Prostate gland (tissue), 2 donors: ENCODE results near the gene KRTAP12-1. TPM values are rescaled to one million over a fixed set of nuclear protein-coding genes. Genes with fewer than 3 reads are reported as not detected.

Experiments used
- DNase-seq: peaks from one replicate; pipeline ENCODE4 v3.0.0-alpha.2; 2019; ENCODE audit warnings: low spot score
- H3K27ac ChIP-seq, 2 donors: fragments of 200-600 bp; sonication (generic); 2 replicates each; pipeline ENCODE4 v1.5.1; 2017 to 2019
- H3K27me3 ChIP-seq: fragments of 200-600 bp; sonication (generic); replicated peaks from 2 replicates; pipeline ENCODE4 v1.5.1; 2019; ENCODE audit not compliant: insufficient read depth
- H3K36me3 ChIP-seq, 2 donors: fragments of 200-600 bp; sonication (generic); 1 replicate in 1 of 2; 2 replicates in 1 of 2; pipeline versions ENCODE4 v1.5.1 to v1.8.1; 2017 to 2019
- H3K4me1 ChIP-seq: fragments of 200-600 bp; sonication (generic); replicated peaks from 2 replicates; pipeline ENCODE4 v1.5.1; 2019
- H3K4me3 ChIP-seq, 2 donors: fragments of 200-600 bp; sonication (generic); 2 replicates each; pipeline ENCODE4 v1.5.1; 2017 to 2019
- H3K9me3 ChIP-seq: fragments of 200-600 bp; sonication (generic); 2 replicates; pipeline ENCODE4 v1.5.1; 2017
- CTCF ChIP-seq, 4 experiments: fragments of 200-600 bp in 2 of 4; fragments of 450-650 bp in 2 of 4; sonication (generic) in 2 of 4; IDR thresholded peaks; 1 replicate in 3 of 4; 2 replicates in 1 of 4; pipeline ENCODE4 v1.5.1; 2016 to 2019; ENCODE audit warnings: antibody characterized with exemption in 4 of 4, mild to moderate bottlenecking in 2 of 4, moderate library complexity in 2 of 4
- POLR2A ChIP-seq: fragments of 450-650 bp; IDR thresholded peaks from one replicate; pipeline ENCODE4 v1.6.1; 2016; ENCODE audit warnings: antibody characterized with exemption, mild to moderate bottlenecking
- POLR2AphosphoS5 ChIP-seq: sonication (generic); formaldehyde crosslinking; IDR thresholded peaks from one replicate; pipeline ENCODE4 v1.6.1; 2017; ENCODE audit warnings: antibody characterized with exemption
- WGBS: methylation state at CpG from one replicate; pipeline ENCODE4 v1.1.5; 2018; 5-methylcytosine and 5-hydroxymethylcytosine counted together
- intact Hi-C: fragments of 100-400 bp; cut with DNase I; formaldehyde crosslinking; loops from one replicate; pipeline ENCODE4 v1.14.2; 2022
- total RNA-seq, 2 donors: library from RNA; depleted of rRNA; stranded (reverse); fragments of >200 nt; gene quantifications; one replicate each; pipeline ENCODE4 v1.1.0, GENCODE V29; 2016

The KRTAP12-1 gene
- total RNA-seq, 2 donors from 2014 or later = not detected

DNA sequence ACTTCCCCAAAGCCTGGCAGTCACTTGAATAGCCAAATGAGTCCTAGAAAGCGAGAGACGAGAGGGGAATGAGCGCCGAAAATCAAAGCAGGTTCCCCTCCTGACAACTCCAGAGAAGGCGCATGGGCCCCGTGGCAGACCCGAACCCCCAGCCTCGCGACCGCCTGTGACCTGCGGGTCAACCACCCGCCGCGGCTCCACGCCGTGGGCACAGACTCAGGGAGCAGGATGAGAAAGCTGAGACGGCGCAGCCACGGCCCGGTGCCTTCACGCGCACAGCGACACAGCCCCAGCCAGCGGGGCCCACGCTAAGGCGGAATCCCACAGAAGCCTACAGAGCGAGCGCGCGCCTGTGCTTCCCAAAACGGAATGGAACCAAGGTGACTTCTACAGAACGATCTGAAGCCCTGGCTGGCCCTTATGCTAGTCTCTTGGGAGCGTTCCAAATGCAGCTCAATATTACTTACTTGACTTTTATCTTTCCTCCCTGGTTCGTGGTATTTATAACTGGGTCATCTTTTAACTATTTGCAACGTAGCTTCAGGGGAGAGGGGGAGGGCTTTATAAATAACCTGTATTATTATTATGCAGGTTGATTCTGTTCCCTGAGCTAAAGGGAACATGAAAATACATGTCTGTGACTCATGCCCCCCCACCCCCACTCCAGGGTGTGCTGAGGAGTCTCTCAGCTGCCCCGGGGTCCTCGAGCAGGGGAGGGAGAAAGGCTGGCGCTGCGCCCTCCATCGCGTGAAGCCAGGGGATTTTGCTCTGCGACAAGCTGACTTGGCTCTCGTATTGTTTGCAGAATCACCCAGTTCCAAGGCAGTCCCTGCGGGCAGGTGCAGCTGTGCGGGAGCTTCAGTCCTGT lies 27.7 kb upstream of the KRTAP12-1 start:
- no peak for TF ChIP-seq CTCF (IDR thresholded peaks at IDR 0.05)
- TF ChIP-seq POLR2AphosphoS5 = no peak
- no peak for TF ChIP-seq POLR2A
- Histone ChIP-seq H3K27me3 (peaks cover 45% of the 10 kb centered on the region), H3K9me3 (no peaks in the 10 kb centered on the region), H3K4me1 (no peaks in the 10 kb centered on the region), H3K27ac (no peak overlapping the region), H3K36me3 (no peaks in the 10 kb centered on the region), H3K4me3 (no peak overlapping the region)
- DNase-seq = no peak
- intact Hi-C loops = no loop called here
- 1% methylated on average over 44 of the region's 45 CpGs for WGBS

DNA sequence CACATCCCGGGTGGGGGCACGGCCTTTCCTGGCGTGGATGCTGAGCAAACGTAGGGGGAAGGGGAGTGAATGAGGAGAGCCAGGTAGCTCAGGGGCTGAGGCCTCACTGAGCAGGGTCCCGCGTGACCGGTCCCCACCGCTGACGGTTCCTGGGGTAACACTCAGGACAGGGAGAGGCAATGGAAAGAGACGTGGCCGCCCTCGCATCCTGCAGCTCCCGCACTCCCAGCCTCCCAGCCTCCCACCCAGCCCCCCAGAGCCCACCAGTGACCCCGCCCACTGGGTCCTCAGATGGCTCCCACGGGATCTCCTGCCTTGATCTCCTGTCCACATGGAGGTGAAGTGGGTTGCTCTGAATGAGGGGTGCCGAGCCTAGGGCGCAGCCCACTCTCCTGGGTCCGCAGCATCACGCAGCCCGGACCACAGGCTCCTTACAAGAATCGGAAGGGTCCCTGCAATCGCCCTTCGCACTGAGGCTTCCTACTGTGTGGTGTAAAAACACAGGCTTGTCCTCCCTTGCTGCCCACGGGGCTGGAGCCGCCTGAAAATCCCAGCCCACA lies 27.0 kb upstream of the KRTAP12-1 start:
- Histone ChIP-seq H3K4me3 (no peak overlapping the region), H3K27ac (no peak overlapping the region), H3K4me1 (no peaks in the 10 kb centered on the region), H3K36me3 (no peaks in the 10 kb centered on the region), H3K9me3 (no peaks in the 10 kb centered on the region), H3K27me3 (peaks cover 44% of the 10 kb centered on the region)
- DNase-seq = no peak
- WGBS = 7% methylated on average over 25 of the region's 25 CpGs
- intact Hi-C loops = no loop called here
- TF ChIP-seq POLR2AphosphoS5 (no peak), POLR2A (no peak), CTCF (IDR thresholded peaks at IDR 0.05) (no peak)

GRCh38 chr21:44708213-44708865 lies 26.4 kb upstream of the KRTAP12-1 start:
- DNase-seq = no peak
- no peak for TF ChIP-seq POLR2AphosphoS5
- TF ChIP-seq POLR2A = no peak
- no peak for TF ChIP-seq CTCF (IDR thresholded peaks at IDR 0.05)
- no peak overlapping the region for H3K27ac ChIP-seq
- H3K36me3 ChIP-seq = no peaks in the 10 kb centered on the region
- H3K9me3 ChIP-seq = no peaks in the 10 kb centered on the region
- WGBS = 16% methylated on average over 13 of the region's 13 CpGs
- H3K4me3 ChIP-seq = no peak overlapping the region
- H3K4me1 ChIP-seq = no peaks in the 10 kb centered on the region
- intact Hi-C loops = no loop called here
- H3K27me3 ChIP-seq = peaks cover 40% of the 10 kb centered on the region

DNA sequence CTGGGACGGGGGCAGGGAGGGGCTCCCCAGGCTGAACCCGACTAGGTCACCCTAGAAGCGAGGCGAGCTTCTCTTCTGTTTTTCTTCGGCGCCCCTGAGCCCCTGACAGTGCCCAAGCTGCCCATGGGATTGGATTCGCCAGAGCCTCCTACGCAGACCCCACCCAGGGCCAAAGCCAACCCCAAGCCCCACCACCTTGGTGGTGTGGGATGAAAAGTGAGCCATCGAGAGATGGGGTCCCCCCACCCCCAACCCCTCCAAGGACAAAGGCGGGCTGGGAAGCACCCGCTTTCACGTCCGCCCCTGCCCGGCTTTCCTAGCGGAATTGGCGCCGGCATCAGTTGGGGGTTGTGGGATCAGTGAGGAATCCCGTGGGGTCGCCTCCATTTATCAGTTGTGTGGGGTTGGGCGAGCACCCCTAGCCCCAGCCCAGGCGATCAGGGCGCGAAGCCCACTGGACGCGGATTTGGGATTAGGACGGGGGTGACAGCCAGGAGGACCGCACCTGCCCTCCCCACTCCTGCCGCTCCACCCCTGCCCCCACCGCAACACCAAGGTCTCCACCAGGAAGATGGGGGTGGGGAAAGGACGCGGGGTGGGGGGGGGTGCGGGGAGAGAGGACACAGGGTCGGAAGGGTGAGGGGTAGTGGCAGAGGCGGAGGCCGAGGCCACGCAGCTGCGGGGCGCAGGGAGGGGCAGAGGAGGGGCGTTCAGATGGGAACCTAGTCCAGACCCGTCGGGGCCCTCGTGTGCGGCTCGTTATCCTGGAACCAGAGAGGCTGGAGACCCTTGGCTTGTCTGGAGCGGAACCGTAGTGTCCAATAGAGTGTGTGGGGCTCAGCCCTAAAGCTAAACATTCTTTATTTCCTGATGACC lies 25.0 kb upstream of the KRTAP12-1 start:
- TF ChIP-seq POLR2AphosphoS5 = no peak
- no peak for TF ChIP-seq CTCF (IDR thresholded peaks at IDR 0.05)
- no peak for TF ChIP-seq POLR2A
- no peak for DNase-seq
- no peak overlapping the region for H3K4me3 ChIP-seq
- no peaks in the 10 kb centered on the region for H3K36me3 ChIP-seq
- no peaks in the 10 kb centered on the region for H3K4me1 ChIP-seq
- H3K9me3 ChIP-seq = no peaks in the 10 kb centered on the region
- no peak overlapping the region for H3K27ac ChIP-seq
- H3K27me3 ChIP-seq = peaks cover 28% of the 10 kb centered on the region
- WGBS = 8% methylated on average over 45 of the region's 46 CpGs
- intact Hi-C loops = no loop called here
